ENCODE results near the gene CDRT4. TPM values are rescaled to one million over a fixed set of nuclear protein-coding genes. Genes with fewer than 3 reads are reported as not detected.

The CDRT4 gene
- polyA plus RNA-seq (2012; ENCODE audit: insufficient read length, low read depth): 1.8 TPM

- TF ChIP-seq TAF1 (IDR thresholded peaks at IDR 0.05; ENCODE audit: borderline replicate concordance, insufficient read depth, low read length) (no peak), SIN3A (IDR thresholded peaks at IDR 0.05; ENCODE audit: borderline replicate concordance, insufficient read depth, low read length) (no peak), FOXP2 (optimal IDR thresholded peaks at IDR 0.05; ENCODE audit: borderline replicate concordance, extremely low read depth, extremely low read length, insufficient read depth) (no peak), REST (IDR thresholded peaks at IDR 0.05; ENCODE audit: insufficient read depth in 1 of 2, low read depth in 2 of 2, low read length in 2 of 2) (no peak), POLR2AphosphoS5 (IDR thresholded peaks at IDR 0.05; ENCODE audit: low read depth, low read length) (no peak)
Measured at GRCh38 chr17:15467592-15467991, at the start of gene CDRT4. Gene CDRT4, minus strand, starts transcription at chr17:15467621. Its CDS starts 27,383 bp downstream, at chr17:15440238.

GRCh38 chr17:15516150-15516549 lies 48.7 kb upstream of the CDRT4 start:
- TF ChIP-seq FOXP2 (optimal IDR thresholded peaks at IDR 0.05; ENCODE audit: borderline replicate concordance, extremely low read depth, extremely low read length, insufficient read depth) (no peak), POLR2AphosphoS5 (IDR thresholded peaks at IDR 0.05; ENCODE audit: low read depth, low read length) (no peak), SIN3A (IDR thresholded peaks at IDR 0.05; ENCODE audit: borderline replicate concordance, insufficient read depth, low read length) (no peak)

GRCh38 chr17:15514469-15514868 lies 47.0 kb upstream of the CDRT4 start:
- no peak for TF ChIP-seq FOXP2 (optimal IDR thresholded peaks at IDR 0.05; ENCODE audit: borderline replicate concordance, extremely low read depth, extremely low read length, insufficient read depth)
- TF ChIP-seq POLR2AphosphoS5 (IDR thresholded peaks at IDR 0.05; ENCODE audit: low read depth, low read length): no peak
- no peak for TF ChIP-seq TAF1 (IDR thresholded peaks at IDR 0.05; ENCODE audit: borderline replicate concordance, insufficient read depth, low read length)
- TF ChIP-seq SIN3A (IDR thresholded peaks at IDR 0.05; ENCODE audit: borderline replicate concordance, insufficient read depth, low read length): no peak
- TF ChIP-seq REST (IDR thresholded peaks at IDR 0.05; ENCODE audit: insufficient read depth in 1 of 2, low read depth in 2 of 2, low read length in 2 of 2): no peak

GRCh38 chr17:15513856-15514459 lies 46.5 kb upstream of the CDRT4 start:
- TF ChIP-seq TAF1 (IDR thresholded peaks at IDR 0.05; ENCODE audit: borderline replicate concordance, insufficient read depth, low read length) (no peak), REST (IDR thresholded peaks at IDR 0.05; ENCODE audit: insufficient read depth in 1 of 2, low read depth in 2 of 2, low read length in 2 of 2) (no peak), SIN3A (IDR thresholded peaks at IDR 0.05; ENCODE audit: borderline replicate concordance, insufficient read depth, low read length) (no peak), FOXP2 (optimal IDR thresholded peaks at IDR 0.05; ENCODE audit: borderline replicate concordance, extremely low read depth, extremely low read length, insufficient read depth) (no peak), POLR2AphosphoS5 (IDR thresholded peaks at IDR 0.05; ENCODE audit: low read depth, low read length) (no peak)

- TF ChIP-seq REST (IDR thresholded peaks at IDR 0.05; ENCODE audit: insufficient read depth in 1 of 2, low read depth in 2 of 2, low read length in 2 of 2) (no peak), SIN3A (IDR thresholded peaks at IDR 0.05; ENCODE audit: borderline replicate concordance, insufficient read depth, low read length) (no peak), TAF1 (IDR thresholded peaks at IDR 0.05; ENCODE audit: borderline replicate concordance, insufficient read depth, low read length) (no peak), POLR2AphosphoS5 (IDR thresholded peaks at IDR 0.05; ENCODE audit: low read depth, low read length) (no peak), FOXP2 (optimal IDR thresholded peaks at IDR 0.05; ENCODE audit: borderline replicate concordance, extremely low read depth, extremely low read length, insufficient read depth) (no peak)
Measured at GRCh38 chr17:15513058-15513791, 45.8 kb upstream of the CDRT4 start.

All from PFSK-1 (cell line).